GDM1 (cell line): ENCODE results near the gene DTYMK.
"Not testable (repeated sequence)": the region's sequence is repeated elsewhere in the genome, so short reads cannot be mapped to it uniquely, and the experiment has no call there.

Experiments
- DNase-seq: peaks from one replicate; lab custom pipeline; 2025; lab: John Stamatoyannopoulos, UW

DTYMK gene

DNA sequence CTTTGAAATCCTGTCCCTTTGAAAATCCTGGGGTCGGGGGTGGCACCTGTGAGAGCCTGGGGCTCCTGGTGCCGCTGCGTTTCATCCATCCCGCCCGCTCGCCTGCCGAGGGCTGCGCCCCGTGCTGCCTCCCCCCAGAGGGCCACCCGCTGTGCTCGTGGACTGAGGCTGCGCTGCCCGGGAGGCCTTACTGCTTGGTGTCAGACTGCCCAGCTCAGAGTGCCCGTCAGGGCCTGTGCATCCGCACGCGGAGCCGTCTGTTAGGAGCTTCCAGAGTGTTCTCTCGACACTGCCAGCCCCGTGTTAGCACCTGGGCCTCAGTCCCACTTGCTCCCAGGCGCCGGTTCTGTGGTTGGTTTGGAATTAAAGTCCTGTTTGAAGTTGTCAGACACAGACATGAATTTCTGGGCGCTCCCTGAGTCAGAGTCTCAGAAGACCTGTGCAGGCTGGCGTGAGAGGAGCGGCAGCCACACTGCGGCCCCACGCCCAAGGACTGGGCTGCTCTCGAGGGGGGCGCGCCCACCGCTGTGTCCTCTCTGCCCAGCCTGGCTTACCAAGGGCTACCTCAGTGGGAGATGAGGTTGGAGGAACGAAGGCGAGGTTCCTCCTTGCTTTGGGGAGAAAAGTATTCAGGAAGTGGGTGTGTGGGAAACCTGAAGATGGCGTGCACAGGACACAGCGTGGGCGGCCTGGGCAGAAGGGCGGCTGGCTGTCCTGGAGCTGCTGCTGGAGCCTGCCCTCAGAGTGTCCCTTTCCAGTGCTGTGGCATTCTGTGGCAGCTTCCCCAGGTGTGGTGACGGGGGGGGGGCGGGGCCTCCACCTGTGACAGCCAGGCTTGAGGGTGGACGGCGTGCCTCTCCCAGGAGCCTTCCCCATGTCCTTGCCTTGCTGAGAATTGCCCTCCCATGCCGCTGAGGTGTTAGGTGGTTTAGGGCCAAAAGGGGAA is 14.1 kb downstream of the DTYMK start:
- no peak for DNase-seq

DNA sequence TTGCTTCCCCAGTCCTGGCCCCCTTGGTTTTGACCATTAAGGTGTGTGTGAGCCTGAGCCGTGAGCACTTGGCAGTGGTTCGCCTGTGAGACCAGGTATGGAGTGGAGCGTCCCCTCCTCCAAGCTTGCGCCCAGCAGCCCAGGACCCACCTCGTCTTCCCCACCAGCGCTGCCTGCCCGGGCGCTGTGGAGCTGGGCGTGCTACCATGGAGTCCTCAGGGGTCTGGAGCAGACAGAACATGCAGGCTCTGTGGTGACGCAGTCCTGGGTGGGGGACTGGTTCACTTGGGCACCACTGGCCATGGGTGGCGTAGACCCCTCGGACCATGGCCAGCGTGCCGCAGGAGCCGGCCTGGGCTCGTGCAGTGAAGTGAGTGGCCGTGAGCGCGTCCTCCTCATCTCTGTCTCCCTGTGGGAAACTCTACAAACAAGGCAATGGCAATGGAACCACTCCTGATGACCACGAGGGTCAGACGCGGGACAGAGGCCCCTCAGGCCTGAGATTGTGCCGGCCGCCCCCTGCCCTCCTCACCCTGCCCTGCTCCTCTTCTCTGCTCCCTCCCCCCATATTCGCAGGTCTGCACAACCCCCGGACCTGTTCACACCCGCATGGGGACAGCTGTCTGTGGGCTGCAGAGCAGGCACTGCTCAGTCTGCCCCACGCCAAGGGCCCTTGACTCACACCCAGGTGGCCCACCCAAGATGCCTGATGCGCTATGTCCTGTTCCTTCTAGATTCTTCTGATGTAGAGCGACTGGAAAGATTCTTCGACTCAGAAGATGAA is 15.0 kb downstream of the DTYMK start:
- no peak for DNase-seq

DNA sequence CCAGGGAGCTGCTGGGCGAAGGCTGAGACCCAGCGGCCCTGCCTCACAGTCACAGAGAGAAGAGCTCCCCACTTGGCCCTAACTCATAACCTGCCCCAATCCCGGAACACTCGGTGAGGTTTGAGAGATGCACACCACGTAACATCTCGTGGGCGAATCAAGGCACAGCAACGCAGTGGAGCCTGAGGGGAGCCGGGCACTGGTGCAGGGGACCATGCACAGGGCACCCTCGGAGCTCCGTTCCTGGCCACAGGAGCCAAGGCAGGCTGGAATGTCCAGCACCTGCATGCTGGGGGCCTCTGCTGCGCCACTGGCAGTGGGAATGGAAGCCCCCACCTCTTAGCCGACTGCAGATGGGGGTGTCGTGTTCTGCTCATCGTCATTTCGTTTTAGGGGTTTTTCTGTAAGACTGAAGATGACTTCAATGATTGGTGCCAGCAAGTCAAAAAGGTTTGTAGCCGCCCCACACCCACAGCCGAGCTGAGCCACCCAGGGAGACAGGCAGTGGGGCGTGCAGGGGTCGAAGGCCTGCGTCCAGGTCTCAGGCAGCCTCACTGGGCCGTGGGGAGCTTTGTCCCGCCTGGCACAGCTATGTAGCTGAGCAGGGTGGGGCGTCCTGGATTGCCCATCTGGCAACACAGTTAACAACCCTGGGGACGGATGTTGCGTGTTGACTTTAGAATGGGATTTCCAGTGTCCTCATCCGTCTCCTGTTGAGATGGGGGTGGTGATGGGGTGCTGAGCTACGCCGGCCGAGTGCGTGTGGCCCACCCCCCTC is 16.1 kb downstream of the DTYMK start:
- DNase-seq = no peak

DNA sequence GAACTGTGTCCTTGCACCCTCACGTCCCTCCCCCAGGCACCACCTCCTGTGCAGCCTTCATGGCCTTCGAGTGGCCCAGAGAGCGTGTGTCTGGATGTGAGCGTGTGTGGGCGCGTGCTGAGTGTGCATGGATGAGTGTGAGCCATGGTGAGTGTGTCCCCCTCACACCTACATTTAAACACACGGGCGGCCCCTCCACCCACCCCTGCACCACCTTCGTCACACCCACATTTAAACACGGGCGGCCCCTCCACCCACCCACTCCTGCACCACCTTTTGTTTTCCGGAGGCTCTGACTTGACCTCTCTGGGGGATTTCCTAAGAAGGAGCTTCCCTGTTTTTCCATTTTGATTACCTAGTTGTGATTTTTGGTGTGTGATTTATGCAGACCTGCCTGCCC is 17.8 kb downstream of the DTYMK start:
- DNase-seq = no peak

DNA sequence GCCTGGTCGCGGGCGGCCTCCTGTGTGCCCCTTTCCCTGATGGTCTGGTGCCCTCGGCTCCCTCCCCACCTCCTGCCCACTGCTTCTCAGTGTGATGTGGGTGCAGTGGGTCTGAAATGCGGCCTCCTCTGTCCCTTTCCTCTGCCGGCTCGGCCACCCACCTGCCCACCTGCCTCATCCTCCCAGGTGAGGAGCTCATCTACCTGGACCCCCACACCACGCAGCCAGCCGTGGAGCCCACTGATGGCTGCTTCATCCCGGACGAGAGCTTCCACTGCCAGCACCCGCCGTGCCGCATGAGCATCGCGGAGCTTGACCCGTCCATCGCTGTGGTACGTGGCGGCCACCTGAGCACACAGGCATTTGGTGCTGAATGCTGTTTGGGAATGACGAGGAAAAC is 18.3 kb downstream of the DTYMK start:
- no peak for DNase-seq

DNA sequence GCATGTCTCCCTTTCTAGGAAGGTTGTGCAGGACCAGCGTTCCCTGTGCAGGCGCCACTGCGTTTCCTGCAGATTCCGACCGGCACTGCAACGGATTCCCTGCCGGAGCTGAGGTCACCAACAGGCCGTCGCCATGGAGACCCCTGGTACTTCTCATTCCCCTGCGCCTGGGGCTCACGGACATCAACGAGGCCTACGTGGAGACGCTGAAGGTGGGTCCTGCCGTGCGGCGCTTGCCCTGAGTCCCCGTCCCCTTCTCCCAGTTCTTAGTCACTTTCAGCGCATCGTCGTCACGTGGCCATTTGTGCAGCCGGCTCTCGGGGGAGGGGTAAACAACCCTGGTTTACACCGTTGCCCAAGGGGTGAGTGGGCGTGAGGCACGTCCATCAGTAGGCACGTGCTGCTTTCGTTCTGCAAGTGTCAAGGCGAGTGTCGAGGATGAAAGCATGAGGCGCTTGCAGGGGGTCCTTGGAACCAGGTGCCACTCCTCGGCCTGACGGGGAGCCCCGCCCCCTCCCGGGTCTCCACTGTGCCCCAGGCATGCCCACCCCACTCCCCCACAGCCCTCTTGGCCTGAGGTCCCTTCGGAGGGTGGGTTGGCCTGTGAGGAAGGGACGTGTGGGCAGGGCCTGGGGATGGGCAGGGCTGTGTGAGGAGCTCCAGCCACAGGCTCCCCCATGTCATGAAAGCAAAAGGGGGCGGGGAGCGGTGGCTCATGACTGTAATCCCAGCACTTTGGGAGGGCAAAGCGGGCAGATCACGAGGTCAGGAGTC is 19.8 kb downstream of the DTYMK start:
- no peak for DNase-seq

DNA sequence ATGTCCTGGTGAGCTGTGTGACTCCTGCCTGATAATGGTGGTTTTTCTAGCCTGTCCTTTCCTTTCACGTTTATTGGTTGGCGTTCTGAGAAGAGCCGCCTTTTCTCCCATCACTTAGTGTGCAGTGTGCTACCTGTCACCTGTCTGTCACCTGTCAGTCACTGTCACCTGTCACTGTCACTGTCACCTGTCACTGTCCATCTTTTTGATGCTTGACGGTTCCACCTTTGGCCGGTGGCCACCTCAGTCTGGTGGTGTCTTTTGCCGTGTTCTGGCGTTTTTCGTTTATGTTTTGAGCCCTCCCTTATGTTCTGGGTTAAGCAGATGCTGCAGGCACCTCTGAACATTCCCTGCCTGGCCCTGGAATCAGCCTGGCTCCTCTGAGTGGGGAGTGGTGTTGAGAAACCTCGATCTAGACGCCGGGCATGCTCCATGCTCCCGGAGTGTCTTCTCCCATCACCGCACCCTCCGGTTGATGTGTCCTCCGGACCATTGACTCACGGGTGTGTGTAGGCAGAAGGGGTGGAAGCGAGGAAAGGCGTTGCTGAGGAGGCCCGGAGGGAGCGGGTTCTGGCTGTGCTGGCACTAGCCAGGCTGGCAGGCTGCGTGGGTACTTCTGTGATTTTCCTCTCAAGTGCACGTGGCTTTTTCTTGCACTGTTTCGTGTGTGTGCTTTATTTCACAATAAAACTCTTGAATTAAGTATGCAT is 20.7 kb downstream of the DTYMK start:
- DNase-seq = no peak

DNA sequence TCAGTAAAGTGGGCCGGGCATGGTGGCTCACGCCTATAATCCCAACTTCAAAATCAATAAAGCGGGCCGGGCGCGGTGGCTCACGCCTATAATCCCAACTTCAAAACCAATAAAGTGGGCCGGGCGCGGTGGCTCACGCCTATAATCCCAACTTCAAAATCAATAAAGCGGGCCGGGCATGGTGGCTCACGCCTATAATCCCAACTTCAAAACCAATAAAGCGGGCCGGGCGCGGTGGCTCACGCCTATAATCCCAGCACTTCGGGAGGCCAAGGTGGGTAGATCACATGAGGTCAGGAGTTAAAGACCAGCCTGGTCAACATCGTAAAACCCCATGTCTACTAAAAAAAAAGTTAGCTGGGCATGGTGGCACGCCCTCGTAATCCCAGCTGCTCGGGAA is 23.9 kb downstream of the DTYMK start:
- not testable (repeated sequence) for DNase-seq

DNA sequence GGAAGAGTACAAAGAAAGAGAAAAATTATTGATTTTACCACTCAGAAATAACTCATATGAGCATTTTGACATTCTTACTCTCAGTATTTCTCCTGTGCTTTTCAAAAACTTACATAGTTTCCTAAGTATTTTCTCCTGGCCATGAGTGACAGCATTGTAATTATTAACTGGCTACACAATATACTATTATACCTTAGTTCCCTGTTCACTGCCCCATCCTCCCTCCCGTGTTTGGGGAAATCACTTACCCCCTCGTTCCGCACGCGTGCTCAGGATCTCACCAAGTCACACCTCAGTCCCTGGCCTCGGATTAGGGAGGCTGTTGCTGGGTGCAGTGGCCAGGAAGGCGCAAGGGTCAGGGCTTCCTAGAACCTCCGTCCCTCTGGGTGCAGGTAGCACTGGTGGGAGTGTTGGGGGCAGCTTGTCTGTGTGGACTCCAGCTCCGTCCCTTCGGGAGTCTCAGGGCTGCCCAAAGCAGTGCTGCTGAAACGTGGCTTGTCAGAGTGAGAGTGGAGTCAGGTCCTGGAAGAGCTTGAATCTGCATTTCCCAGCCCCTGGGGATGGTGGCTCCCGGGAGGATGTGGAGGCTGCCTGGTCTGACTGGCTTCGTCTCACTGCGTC is 25.9 kb downstream of the DTYMK start:
- DNase-seq = no peak

DNA sequence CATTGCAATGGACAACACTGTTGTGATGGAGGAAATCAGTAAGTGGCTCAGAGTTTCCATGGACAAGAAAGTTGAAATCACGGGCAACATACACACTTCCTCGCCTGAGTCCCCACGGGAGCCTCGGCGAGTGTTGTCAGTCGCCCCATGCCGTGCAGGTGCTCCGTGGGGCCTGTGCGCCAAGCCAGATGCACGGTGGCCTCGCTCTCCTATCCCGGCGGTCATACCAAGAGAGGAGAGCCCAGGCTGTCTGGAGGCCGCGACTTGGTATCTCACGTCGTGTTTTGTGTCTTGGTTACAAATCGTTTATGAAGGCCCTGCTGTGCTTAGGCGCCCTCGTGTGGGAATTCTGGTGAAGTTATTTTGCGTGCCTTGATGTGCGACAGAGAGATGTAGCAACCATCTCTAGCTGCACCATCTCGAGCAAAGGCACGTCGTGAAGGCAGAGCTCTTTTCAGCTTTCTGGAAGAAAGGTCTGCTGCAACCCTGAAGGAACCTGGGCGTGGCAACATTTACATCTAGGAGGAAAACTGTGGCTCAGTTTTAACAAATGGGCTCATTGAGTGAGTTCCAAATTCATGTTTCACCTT is 27.4 kb downstream of the DTYMK start:
- no peak for DNase-seq

DNA sequence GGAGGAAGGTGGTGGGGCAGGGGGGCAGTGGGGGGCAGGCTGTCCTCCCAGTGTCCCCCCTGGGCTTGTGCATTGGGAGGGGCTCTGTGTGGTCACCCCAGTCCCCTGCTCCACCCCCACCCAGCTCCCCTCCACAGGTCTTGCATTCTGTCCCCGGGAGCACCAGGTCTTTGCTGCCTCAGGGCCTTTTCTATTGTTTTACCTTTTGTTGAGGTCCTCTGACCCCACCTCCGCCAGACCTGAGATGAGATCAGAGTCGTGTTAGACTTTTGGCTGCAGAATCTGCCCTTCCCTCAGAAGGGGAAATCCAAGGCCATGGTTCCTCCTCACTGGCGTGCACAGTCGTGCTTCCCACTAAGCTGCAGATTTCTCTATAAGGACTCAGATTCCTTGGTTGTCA is 28.3 kb downstream of the DTYMK start:
- no peak for DNase-seq

DNA sequence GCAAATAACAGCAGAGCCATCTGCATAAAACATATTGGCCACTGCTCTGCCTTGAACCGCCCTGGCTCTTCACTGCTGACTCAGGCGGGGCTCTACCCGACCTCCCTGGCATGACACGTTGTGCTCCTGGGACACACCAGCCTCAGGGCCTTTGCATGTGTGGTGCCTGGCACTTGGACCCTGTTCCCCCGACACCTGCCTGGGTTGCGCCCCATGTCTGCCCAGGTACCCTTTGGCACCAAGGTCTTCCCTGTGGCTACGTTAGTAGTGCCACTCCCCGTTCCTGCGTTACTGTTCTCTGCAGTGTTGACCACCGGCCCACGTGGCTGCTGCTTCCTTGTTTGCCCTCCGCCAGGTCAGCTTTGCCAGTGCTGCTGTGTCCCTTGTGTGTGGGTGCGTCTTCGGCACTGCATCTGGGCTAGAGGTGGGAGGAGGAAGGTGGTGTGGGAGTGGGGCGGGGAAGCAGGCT is 28.8 kb downstream of the DTYMK start:
- no peak for DNase-seq

DNA sequence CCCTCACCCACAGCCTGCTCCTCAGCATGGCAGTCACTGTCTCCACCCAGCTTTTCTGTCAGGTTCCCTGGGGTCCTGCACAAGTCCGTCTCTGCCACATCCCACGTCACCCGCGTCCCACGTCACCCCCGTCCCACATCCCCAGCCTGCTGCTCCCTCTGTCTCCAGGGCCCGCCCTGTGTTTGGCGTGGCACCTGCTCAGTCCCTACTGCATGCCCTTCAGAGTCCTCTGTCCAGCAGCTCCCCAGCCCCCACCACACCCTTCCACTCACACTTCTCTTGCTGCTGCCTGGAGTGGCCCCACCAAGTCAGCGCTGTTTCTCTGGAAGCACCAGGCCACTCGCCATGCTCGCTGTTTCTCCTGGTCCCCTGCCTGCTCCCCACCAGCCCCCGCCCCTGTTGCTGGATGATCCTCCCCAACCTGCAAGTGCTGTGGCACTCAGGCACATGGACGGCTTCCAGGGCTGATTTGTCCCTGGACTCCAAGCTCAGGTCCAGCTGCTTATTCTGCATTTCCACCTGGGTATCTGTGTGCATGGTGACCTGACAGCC is 30.3 kb downstream of the DTYMK start:
- DNase-seq = no peak

DNA sequence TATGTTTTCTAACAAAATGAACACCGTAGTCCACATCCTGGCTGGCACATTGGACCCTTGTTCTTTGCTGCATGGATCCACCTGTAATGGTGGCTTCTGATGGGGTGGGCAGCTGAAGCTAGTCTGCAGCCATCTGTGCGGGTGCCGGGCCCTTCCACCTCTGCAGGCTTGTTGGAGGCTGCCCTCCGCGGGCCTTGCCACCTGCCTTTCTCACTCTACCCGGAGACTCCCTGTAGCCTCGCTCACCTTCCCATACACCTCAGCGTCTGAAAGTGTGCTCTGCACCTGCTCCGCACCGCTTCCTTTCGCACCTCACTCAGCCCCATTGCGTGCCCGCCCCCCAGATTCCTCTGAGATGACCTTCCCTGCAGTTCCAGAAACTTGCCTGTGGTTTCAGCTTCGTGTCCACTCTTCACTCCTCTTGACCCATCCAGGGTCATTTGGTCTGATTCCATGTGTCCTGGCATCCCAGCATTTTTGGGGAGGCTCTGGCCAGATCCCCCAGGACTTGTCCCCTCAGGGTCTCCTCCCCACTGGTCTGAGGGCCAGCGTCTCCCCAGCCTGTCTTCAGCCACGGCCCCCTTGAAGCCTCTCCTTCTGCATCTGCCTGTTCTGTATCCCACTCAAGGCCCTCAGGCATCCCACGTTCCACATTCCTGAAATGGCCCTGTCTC is 31.0 kb downstream of the DTYMK start:
- DNase-seq = no peak

DNA sequence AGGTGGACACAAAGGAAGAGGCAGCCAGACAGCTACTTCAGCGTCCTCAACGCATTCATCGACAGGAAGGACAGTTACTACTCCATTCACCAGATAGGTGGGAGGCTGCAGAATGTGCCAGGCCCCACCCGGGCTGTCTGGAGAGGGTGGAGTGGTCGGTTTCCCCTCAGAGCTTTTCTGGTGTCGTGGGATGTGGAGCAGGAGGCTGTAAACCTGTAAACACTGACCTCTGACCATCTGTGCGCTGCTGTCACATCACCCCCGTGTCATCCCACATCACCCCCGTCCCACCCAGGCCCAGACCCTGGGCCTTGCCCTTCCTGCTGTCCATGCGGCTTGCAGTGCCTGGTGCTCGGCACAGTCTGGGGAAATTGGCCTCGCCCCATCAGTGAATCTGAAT is 32.1 kb downstream of the DTYMK start:
- DNase-seq = no peak

DNA sequence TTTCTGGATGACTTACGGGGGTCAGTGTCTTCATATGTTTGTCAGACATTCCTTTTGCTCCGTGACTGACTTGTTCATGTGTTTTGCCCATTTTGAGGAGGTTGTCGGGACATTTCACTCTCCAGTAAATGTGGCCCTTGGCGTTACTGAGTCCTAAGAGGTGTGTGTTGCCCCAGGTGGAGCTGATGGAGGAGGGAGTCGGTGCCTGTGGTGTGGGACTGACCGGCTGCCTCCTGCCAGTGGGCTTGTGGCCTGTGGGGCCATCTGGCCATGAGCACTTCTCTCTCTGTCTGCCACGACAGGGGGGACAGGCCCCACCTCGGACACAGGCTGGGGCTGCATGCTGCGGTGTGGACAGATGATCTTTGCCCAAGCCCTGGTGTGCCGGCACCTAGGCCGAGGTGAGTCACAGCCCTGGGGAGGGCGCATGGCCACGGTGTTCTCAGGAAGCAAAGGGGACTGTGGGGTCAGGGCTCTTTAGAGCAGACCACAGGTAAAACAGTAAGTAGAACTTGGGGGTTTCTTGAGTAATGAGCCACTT is 33.3 kb downstream of the DTYMK start:
- DNase-seq = no peak

DNA sequence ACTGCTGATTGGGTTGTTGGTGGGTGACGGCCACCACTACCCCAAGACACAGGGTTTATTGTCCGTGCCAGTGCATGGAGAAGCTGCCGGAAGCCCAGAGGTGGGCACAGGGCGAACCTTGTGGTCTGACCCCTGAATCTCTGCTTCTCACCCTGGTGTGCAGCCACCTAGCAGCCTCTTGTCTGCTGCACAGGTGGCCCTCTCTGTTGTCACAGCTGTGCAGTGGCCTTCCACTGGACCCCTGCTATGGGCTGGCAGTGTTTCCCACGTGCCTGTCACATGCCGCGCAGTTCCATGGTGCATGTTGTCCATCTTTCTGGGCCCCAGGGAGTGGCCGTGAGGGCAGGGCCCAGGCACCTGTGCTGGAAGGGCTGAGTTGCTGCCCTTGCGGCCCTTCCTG is 33.9 kb downstream of the DTYMK start:
- DNase-seq = no peak

DNA sequence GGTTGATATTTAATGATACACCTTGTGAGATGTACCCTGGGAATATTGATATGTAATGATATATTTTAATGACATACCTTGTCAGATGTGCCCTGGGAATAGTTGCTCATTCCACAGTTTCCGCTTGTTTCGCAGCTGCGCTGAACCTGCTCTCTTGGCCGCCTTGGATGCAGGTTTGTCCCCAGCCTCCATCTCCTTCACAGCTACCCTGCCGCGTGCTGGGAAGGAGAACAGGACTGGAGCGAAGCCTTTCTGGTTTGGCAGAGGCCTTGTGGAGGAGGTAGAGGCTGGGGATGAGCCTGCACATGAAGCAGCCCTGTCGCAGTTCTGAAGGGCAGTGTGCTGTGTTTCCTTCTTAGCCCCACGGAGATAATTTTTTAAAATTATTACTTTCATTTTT is 34.5 kb downstream of the DTYMK start:
- DNase-seq = no peak

DNA sequence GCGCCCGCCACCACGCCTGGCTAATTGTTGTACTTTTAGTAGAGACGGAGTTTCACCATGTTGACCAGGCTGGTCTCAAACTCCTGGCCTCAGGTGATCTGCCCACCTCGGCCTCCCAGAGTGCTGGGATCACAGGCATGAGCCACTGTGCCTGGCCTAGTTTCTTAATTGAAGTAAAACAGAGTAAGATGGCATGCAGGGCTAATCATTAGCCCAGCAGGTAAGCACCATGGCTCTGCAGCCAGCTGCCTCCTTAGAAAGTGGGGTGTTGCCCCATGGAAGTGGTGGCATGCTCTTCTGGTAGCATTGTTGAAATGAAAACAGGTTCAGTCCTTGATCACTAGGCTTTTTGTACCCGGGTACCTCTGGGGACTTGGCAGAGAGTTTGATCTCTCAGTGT is 36.7 kb downstream of the DTYMK start:
- DNase-seq = no peak
